Activated CD4-positive, alpha-beta memory T cell treated with anti-CD3 and anti-CD28 coated beads for 36 hours (primary cell): ENCODE measurements around the gene NEURL1. TPM values are rescaled to one million over a fixed set of nuclear protein-coding genes. Genes with fewer than 3 reads are reported as not detected.

Experiments used
- CTCF ChIA-PET: fragments of 350-600 bp; sonication (Branson Sonifier 250); formaldehyde crosslinking; loops from one replicate; lab custom pipeline; 2021; ENCODE audit warnings: antibody characterized with exemption, inconsistent platforms; lab: Charles Lee
- POLR2A ChIA-PET: fragments of 350-600 bp; sonication (Branson Sonifier 250); formaldehyde crosslinking; loops from one replicate; lab custom pipeline; 2021; ENCODE audit warnings: antibody characterized with exemption; lab: Charles Lee
- DNase-seq: peaks from one replicate; pipeline ENCODE4 v3.0.0-alpha.2; 2020
- H3K27ac Mint-ChIP-seq: one replicate; pipeline ENCODE4 v1.8.0; 2021; ENCODE audit warnings: mixed read lengths
- H3K27me3 Mint-ChIP-seq: one replicate; pipeline ENCODE4 v1.8.0; 2021; ENCODE audit warnings: mixed read lengths
- H3K36me3 Mint-ChIP-seq: one replicate; pipeline ENCODE4 v1.8.0; 2021; ENCODE audit warnings: mixed read lengths
- H3K4me1 Mint-ChIP-seq: one replicate; pipeline ENCODE4 v1.8.0; 2021; ENCODE audit warnings: low read depth, mixed read lengths
- H3K4me3 Mint-ChIP-seq: one replicate; pipeline ENCODE4 v1.8.0; 2021; ENCODE audit warnings: mild to moderate bottlenecking, mixed read lengths
- H3K9me3 Mint-ChIP-seq: one replicate; pipeline ENCODE4 v1.8.0; 2021; ENCODE audit warnings: mixed read lengths
- intact Hi-C: fragments of 100-400 bp; cut with micrococcal nuclease; formaldehyde crosslinking; loops from one replicate; pipeline ENCODE4 v1.15.1; 2023
- total RNA-seq, 2 experiments: library from RNA; stranded (reverse); gene quantifications; one replicate each; pipeline ENCODE4 v1.2.3, GENCODE V29; 2021

Gene NEURL1
- total RNA-seq, 2 experiments from 2014 or later: 1.8 to 2.4 TPM

DNA sequence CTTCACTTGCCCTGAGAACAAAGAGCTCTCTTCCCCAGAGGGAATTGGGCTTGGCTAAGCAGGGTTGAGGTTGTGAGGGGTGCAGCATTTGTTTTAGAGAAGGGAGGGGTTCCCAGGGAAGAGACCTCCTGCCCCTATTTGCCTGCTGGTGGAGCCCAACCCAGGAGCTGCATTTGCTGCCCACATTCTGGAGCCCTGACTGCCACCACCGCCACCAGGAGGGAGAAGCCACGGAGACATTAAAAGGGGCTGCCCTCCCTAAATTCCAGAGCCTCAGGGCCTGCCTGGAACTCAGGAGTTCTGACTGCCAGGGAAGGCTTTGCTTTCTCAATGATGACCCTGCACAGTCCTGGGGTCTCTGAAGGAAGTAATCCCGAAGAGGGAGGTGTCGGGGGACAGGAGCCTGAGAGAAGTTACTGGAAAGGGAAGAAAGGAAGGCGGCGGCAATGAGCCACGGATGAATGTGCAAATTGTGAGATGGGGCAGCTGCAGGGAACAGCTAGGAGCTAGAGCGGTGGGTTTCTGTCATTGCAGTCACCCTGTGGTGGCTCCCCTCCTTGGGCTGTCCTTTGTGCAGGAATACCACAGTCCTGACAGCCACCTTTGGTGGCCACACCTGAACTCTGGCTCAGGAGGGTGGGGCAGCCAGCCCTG, 51.3 kb downstream of the NEURL1 start:
- no peak overlapping the region for H3K27ac Mint-ChIP-seq
- no peak overlapping the region for H3K4me3 Mint-ChIP-seq
- H3K9me3 Mint-ChIP-seq: no peaks in the 10 kb centered on the region
- ChIA-PET POLR2A (no interaction called here), CTCF (interaction anchor here (1.1 to 4.6 kb wide), 3 partner anchors 15 to 141 kb away, joined by 3 to 24 read pairs (median 3); no protein-coding TSS in a partner anchor)
- H3K36me3 Mint-ChIP-seq: no peaks in the 10 kb centered on the region
- peaks cover 12% of the 10 kb centered on the region for H3K4me1 Mint-ChIP-seq
- intact Hi-C loops: no loop called here
- no peak for DNase-seq
- peaks cover 7% of the 10 kb centered on the region for H3K27me3 Mint-ChIP-seq

DNA sequence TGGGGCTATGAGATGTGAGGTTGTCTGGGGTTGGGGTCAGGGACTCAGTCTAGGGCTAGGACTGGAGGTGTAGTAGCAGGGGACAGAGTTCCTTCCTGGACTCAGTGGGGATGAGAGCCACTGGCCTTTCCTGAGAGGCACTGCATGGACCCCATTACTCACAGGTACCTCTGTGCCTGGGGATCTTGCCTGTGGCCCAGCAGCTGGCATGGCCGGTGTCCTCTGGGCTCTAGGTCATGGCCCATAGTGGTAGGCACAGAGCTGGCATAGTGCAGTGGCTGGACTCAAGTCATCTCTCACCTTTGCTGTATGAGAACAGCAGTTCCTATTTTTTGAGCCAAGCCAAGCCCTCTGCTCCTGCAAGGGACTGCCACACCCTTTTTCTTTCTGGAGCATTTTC, 51.9 kb downstream of the NEURL1 start:
- DNase-seq: no peak
- no peaks in the 10 kb centered on the region for H3K9me3 Mint-ChIP-seq
- no peak overlapping the region for H3K27ac Mint-ChIP-seq
- peaks cover 12% of the 10 kb centered on the region for H3K4me1 Mint-ChIP-seq
- ChIA-PET CTCF (interaction anchor here (1.1 to 4.6 kb wide), 3 partner anchors 16 to 141 kb away, joined by 3 to 24 read pairs (median 3); no protein-coding TSS in a partner anchor), POLR2A (no interaction called here)
- H3K27me3 Mint-ChIP-seq: peaks cover 7% of the 10 kb centered on the region
- intact Hi-C loops: no loop called here
- no peaks in the 10 kb centered on the region for H3K36me3 Mint-ChIP-seq
- H3K4me3 Mint-ChIP-seq: no peak overlapping the region

GRCh38 chr10:103545771-103546281, 52.3 kb downstream of the NEURL1 start:
- Mint-ChIP-seq H3K4me3 (no peak overlapping the region), H3K27ac (no peak overlapping the region), H3K27me3 (peaks cover 4% of the 10 kb centered on the region), H3K4me1 (peaks cover 12% of the 10 kb centered on the region), H3K36me3 (no peaks in the 10 kb centered on the region), H3K9me3 (no peaks in the 10 kb centered on the region)
- no peak for DNase-seq
- ChIA-PET CTCF (interaction anchor here (1.1 to 4.6 kb wide), 3 partner anchors 16 to 140 kb away, joined by 3 to 24 read pairs (median 3); no protein-coding TSS in a partner anchor), POLR2A (no interaction called here)
- intact Hi-C loops: no loop called here

GRCh38 chr10:103546401-103546800, 52.9 kb downstream of the NEURL1 start:
- CTCF ChIA-PET: interaction anchor here (0.9 to 4.6 kb wide), 3 partner anchors 17 to 61 kb away, joined by 3 to 24 read pairs (median 4); no protein-coding TSS in a partner anchor
- Mint-ChIP-seq H3K27ac (no peak overlapping the region), H3K36me3 (no peaks in the 10 kb centered on the region), H3K9me3 (no peaks in the 10 kb centered on the region), H3K27me3 (no peaks in the 10 kb centered on the region), H3K4me1 (peaks cover 12% of the 10 kb centered on the region), H3K4me3 (no peak overlapping the region)
- intact Hi-C loops: no loop called here
- DNase-seq: no peak
- POLR2A ChIA-PET: no interaction called here

GRCh38 chr10:103547391-103547946, 54.0 kb downstream of the NEURL1 start:
- POLR2A ChIA-PET: no interaction called here
- Mint-ChIP-seq H3K4me3 (no peak overlapping the region), H3K27ac (no peak overlapping the region)

GRCh38 chr10:103548006-103548405, 54.5 kb downstream of the NEURL1 start:
- H3K27me3 Mint-ChIP-seq: no peaks in the 10 kb centered on the region
- H3K9me3 Mint-ChIP-seq: no peaks in the 10 kb centered on the region
- no peaks in the 10 kb centered on the region for H3K36me3 Mint-ChIP-seq
- POLR2A ChIA-PET: no interaction called here
- H3K4me3 Mint-ChIP-seq: no peak overlapping the region
- H3K27ac Mint-ChIP-seq: no peak overlapping the region
- peaks cover 5% of the 10 kb centered on the region for H3K4me1 Mint-ChIP-seq
- intact Hi-C loops: no loop called here
- CTCF ChIA-PET: interaction anchor here (1.1 to 4.6 kb wide), 2 partner anchors 17 to 67 kb away, joined by 3 to 24 read pairs; no protein-coding TSS in a partner anchor
- no peak for DNase-seq

More at GRCh38 chr10:103547391-103547946, 54.0 kb downstream of the NEURL1 start:
- Mint-ChIP-seq H3K36me3 (no peaks in the 10 kb centered on the region), H3K27me3 (no peaks in the 10 kb centered on the region), H3K9me3 (no peaks in the 10 kb centered on the region), H3K4me1 (peaks cover 11% of the 10 kb centered on the region)
- intact Hi-C loops: no loop called here
- DNase-seq: no peak
- CTCF ChIA-PET: interaction anchor here (1.1 to 4.6 kb wide), 2 partner anchors 17 to 66 kb away, joined by 3 to 24 read pairs; no protein-coding TSS in a partner anchor

DNA sequence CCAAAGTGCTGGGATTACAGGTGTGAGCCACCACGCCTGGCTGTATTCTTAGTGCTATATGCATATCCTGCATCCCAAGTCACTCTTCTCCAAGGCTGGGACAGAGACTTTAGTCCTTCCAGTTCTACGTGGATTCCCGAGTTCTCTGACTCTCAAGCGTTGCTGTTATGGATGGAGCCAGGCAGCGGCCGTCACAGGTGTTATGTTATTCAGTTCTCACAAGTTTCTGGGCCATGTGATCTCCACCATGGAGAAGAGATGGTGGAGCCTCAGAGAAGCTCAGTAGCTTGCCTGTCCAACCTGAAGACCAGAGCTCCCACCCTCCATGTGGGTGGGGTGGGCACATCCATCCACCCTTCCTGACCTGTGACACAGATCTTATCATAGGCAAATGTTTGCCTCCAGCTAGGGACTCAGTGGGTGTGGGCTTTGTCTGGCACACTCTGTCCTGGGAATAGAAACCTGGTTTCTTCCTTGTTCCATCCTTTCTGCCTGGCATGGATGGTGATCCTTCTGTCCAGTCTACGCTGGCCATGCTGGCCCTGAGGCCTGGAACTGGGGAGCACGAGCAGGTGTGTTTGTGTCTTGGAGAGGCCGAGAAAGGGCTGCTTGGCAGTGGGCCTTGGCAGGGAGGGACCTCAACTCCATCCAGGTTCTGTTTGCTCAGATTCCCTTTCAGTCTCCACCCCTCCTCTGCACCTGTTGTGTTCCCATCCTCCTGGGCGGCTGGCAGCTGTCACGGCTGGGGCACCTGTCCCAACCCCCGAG, 55.3 kb downstream of the NEURL1 start:
- Mint-ChIP-seq H3K36me3 (no peaks in the 10 kb centered on the region), H3K9me3 (no peaks in the 10 kb centered on the region), H3K4me3 (no peak overlapping the region), H3K4me1 (peaks cover 4% of the 10 kb centered on the region), H3K27ac (no peak overlapping the region), H3K27me3 (no peaks in the 10 kb centered on the region)
- DNase-seq: no peak
- POLR2A ChIA-PET: no interaction called here
- intact Hi-C loops: no loop called here
- CTCF ChIA-PET: interaction anchor here (1.4 kb wide), 1 partner anchor 16 kb away, joined by 3 read pairs; no protein-coding TSS in a partner anchor

GRCh38 chr10:103549349-103549685, 55.8 kb downstream of the NEURL1 start:
- Mint-ChIP-seq H3K27me3 (peaks cover 3% of the 10 kb centered on the region), H3K36me3 (no peaks in the 10 kb centered on the region), H3K27ac (no peak overlapping the region), H3K4me1 (peaks cover 10% of the 10 kb centered on the region), H3K4me3 (no peak overlapping the region), H3K9me3 (no peaks in the 10 kb centered on the region)
- ChIA-PET CTCF (interaction anchor here (0.9 to 1.4 kb wide), 2 partner anchors 14 to 15 kb away, joined by 3 read pairs; no protein-coding TSS in a partner anchor), POLR2A (no interaction called here)
- no peak for DNase-seq
- intact Hi-C loops: no loop called here

- CTCF ChIA-PET: interaction anchor here (0.9 kb wide), 1 partner anchor 13 kb away, joined by 3 read pairs; no protein-coding TSS in a partner anchor
- POLR2A ChIA-PET: no interaction called here
- no peak for DNase-seq
Measured at GRCh38 chr10:103550229-103550628, 56.7 kb downstream of the NEURL1 start.

DNA sequence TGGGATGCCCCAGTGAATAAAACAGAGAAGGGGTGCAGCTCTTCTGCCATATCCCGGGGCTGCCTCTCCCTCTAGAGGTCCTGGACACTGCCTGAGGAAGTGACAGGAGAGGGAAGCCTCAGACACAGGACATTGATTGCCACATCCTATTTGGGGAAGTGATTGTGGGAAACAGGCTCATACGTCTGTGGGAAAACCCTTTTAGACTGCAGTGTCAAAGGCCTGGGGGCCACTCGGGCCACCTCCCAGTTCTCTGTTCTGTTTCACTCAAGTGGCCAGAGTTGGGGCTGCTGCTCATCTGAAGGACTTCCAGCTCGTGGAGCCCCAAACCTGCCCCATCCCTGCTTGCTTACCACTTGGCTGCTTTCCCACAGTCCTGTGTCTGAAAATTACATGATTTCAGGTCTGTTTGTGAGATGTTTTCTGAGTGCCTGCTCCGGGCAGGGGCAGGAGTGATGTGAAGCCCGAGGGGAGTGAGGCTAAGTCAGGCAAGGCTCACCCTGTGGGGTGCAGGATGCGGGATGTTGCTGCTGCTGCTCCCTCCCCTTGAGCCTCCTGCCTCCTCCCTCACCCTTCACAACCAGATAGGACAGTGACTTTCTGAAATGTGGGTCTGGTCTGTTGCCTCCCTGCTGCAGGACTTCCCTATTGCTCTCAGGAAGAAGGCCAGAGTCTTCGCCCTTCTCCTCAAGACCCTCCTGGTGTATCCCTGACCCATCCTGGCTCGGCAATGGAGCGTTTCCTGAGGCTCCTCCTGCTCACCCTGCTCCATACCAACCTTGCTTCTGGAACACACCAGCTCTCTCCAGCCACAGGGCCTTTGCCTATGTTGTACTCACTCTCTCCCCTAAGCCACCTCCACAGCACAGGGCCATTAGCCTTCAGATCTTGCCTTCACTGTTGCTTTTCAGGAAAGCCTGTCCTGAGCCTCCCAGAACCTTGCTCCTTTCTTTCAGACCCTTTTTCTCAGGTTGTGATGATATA, 58.4 kb downstream of the NEURL1 start:
- no peak overlapping the region for H3K27ac Mint-ChIP-seq

More at GRCh38 chr10:103550229-103550628, 56.7 kb downstream of the NEURL1 start:
- Mint-ChIP-seq H3K27me3 (peaks cover 9% of the 10 kb centered on the region), H3K27ac (no peak overlapping the region), H3K4me1 (peaks cover 16% of the 10 kb centered on the region), H3K9me3 (no peaks in the 10 kb centered on the region), H3K4me3 (no peak overlapping the region), H3K36me3 (no peaks in the 10 kb centered on the region)
- intact Hi-C loops: no loop called here

More for the DNA sequence above, 58.4 kb downstream of the NEURL1 start:
- no peaks in the 10 kb centered on the region for H3K9me3 Mint-ChIP-seq
- intact Hi-C loops: no loop called here
- POLR2A ChIA-PET: no interaction called here
- no peak for DNase-seq
- CTCF ChIA-PET: interaction anchor here (1.3 to 2.1 kb wide), 3 partner anchors 9 to 41 kb away, joined by 3 to 12 read pairs (median 8); no protein-coding TSS in a partner anchor
- peaks cover 16% of the 10 kb centered on the region for H3K4me1 Mint-ChIP-seq
- no peak overlapping the region for H3K4me3 Mint-ChIP-seq
- H3K36me3 Mint-ChIP-seq: no peaks in the 10 kb centered on the region
- H3K27me3 Mint-ChIP-seq: peaks cover 9% of the 10 kb centered on the region
